K562 (cell line): ENCODE measurements around the gene EMC1. TPM values are rescaled to one million over a fixed set of nuclear protein-coding genes. Genes with fewer than 3 reads are reported as not detected.

Source experiments
- BCOR ChIP-seq: fragments of 450-650 bp; IDR thresholded peaks from 2 replicates; pipeline ENCODE4 v1.6.1; 2016
- BMI1 ChIP-seq: fragments of 150-350 bp; IDR thresholded peaks from 2 replicates; pipeline ENCODE4 v1.6.1; 2014; ENCODE audit warnings: low read length
- CBX2 ChIP-seq: fragments of 200-600 bp; sonication (generic); IDR thresholded peaks from one replicate; pipeline ENCODE4 v1.6.1; 2012; ENCODE audit warnings: mild to moderate bottlenecking, low read length, inconsistent platforms; ENCODE audit not compliant: insufficient read depth, poor library complexity, severe bottlenecking
- CREBBP ChIP-seq: IDR thresholded peaks from one replicate; pipeline ENCODE4 v1.6.1; 2012; ENCODE audit warnings: low read depth, mild to moderate bottlenecking, control low read depth, inconsistent platforms, low read length
- FOXM1 ChIP-seq, 2 experiments: fragments of 450-650 bp in 1 of 2; sonication (generic) in 1 of 2; formaldehyde crosslinking in 1 of 2; IDR thresholded peaks; 2 replicates each; pipeline versions ENCODE4 v1.6.1 to v1.9.0; 2017 to 2022; ENCODE audit warnings: low read depth in 2 of 2, mild to moderate bottlenecking in 2 of 2, missing genetic modification reagents in 1 of 2, moderate library complexity in 1 of 2
- KHSRP ChIP-seq: fragments of 450-650 bp; IDR thresholded peaks from 2 replicates; pipeline ENCODE4 v1.6.1; 2017
- MCM2 ChIP-seq: fragments of 450-650 bp; IDR thresholded peaks from 2 replicates; pipeline ENCODE4 v1.6.1; 2017; ENCODE audit warnings: low read depth, mild to moderate bottlenecking
- SETDB1 ChIP-seq: IDR thresholded peaks from one replicate; pipeline ENCODE4 v1.6.1; 2012; ENCODE audit warnings: low read length, control low read depth, inconsistent platforms
- YY1 ChIP-seq, 3 experiments: IDR thresholded peaks; 2 replicates each; pipeline ENCODE4 v1.6.1; 2011; ENCODE audit warnings: low read length in 2 of 3, mild to moderate bottlenecking in 2 of 3, moderate library complexity in 2 of 3, borderline replicate concordance in 1 of 3, control low read depth in 1 of 3, low read depth in 1 of 3; ENCODE audit not compliant: insufficient read depth in 3 of 3, insufficient replicate concordance in 2 of 3, control insufficient read depth in 1 of 3, insufficient read length in 1 of 3; ENCODE audit errors: extremely low read depth in 1 of 3
- ZNF174 ChIP-seq: fragments of 250-450 bp; sonication (Bioruptor Pico); IDR thresholded peaks from 2 replicates; pipeline ENCODE4 v1.4.0; 2020; ENCODE audit warnings: mild to moderate bottlenecking
- ZNF436 ChIP-seq: fragments of 250-450, 450-650 bp; sonication (Bioruptor Pico); formaldehyde crosslinking; IDR thresholded peaks from 2 replicates; pipeline ENCODE4 v1.7.0; 2020; ENCODE audit warnings: mild to moderate bottlenecking
- polyA plus RNA-seq, 8 experiments: library from polyadenylated mRNA; depleted of rRNA in 4 of 8; stranded (reverse) in 5 of 8; unstranded in 3 of 8; fragments of >200 nt; fragmentation: Nextera tagmentation in 2 of 8; fragmentation: Illumina TruSeq in 1 of 8; extraction: Ambion mirVana in 2 of 8; extraction: Trizol in 1 of 8; gene quantifications; 2 replicates each; pipeline versions ENCODE4 v1.2.1 to v1.2.3, GENCODE V29; 2011 to 2014; ENCODE audit warnings: inconsistent platforms in 1 of 8, missing spikeins in 1 of 8
- total RNA-seq, 7 experiments: library from RNA; depleted of rRNA in 6 of 7; stranded (reverse); fragments of >200 nt in 6 of 7; fragmentation: Illumina TruSeq in 2 of 7; extraction: Trizol in 2 of 7; gene quantifications; 2 replicates each; pipeline versions ENCODE4 v1.2.1 to v1.2.3, GENCODE V29; 2011 to 2021; ENCODE audit warnings: low replicate concordance in 1 of 7
- TF ChIP-seq, protein P1 (sequence below), 2 experiments: fragments of 450-650 bp in 1 of 2; sonication (generic) in 1 of 2; formaldehyde crosslinking in 1 of 2; IDR thresholded peaks in 1 of 2; conservative IDR thresholded peaks in 1 of 2; 2 replicates each; pipeline versions ENCODE4 v1.6.1 to v1.8.1; 2016 to 2023; ENCODE audit warnings: mild to moderate bottlenecking in 2 of 2, moderate library complexity in 2 of 2, inconsistent platforms in 1 of 2, missing genetic modification reagents in 1 of 2
- TF ChIP-seq, protein P2 (sequence below): fragments of 250-450 bp; sonication (Bioruptor Pico); IDR thresholded peaks from 2 replicates; pipeline ENCODE4 v1.8.0; 2021; ENCODE audit warnings: moderate library complexity, mild to moderate bottlenecking, inconsistent platforms
- TF ChIP-seq, protein P3 (sequence below): fragments of 450-650 bp; formaldehyde crosslinking; IDR thresholded peaks from 2 replicates; pipeline ENCODE4 v1.4.0; 2020; ENCODE audit warnings: mild to moderate bottlenecking, moderate library complexity

Gene EMC1
- total and polyA plus RNA-seq, 9 of the 15 experiments (the other 6 are each of a cell fraction or from before 2014, with no cell fraction given): 17.8 to 88.2 (median 37.4) TPM

DNA sequence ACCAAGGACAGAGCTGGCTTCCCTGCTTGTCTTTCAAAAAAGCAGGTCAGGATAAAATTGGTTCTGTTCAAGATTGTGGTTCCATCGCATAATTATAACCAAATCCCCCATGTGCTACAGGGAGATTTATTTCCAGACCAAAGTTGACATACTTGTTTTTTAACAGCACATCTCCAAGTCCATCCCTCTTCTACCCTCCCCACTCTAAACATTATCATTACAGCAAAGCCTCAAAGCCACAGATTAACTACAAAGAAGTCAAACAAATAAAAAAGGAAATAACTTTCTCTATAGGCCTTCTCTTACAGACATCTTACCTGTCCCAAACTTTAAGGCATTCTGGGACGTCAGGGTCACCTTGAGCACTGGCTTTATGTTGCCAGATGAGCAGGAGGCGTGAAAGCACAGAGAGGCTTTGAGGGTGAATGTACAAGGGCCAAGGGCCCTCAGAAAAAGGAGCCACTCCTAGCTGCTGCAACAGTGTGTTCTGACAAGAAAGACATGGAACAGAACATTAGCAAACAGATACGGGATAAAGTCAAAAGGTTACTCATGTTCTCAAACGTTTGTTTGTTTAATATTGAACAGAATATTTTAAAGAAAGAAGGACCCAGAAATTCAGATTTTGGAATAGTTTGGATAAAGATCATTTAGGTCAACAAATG, 72.5 kb downstream of the EMC1 start (continued):
- TF ChIP-seq, protein P1, sequence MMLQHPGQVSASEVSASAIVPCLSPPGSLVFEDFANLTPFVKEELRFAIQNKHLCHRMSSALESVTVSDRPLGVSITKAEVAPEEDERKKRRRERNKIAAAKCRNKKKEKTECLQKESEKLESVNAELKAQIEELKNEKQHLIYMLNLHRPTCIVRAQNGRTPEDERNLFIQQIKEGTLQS (IDR thresholded peaks at IDR 0.05): no peak
- TF ChIP-seq, protein P1 (CRISPR knock-in tag; conservative IDR thresholded peaks at IDR 0.05): no peak
- TF ChIP-seq, protein P2, sequence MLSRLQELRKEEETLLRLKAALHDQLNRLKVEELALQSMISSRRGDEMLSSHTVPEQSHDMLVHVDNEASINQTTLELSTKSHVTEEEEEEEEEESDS (CRISPR knock-in tag): no peak
- TF ChIP-seq CREBBP: no peak
- TF ChIP-seq BCOR: no peak
- TF ChIP-seq BMI1: no peak
- no peak for TF ChIP-seq SETDB1
- no peak for TF ChIP-seq ZNF174
- no peak for TF ChIP-seq FOXM1 (IDR thresholded peaks at IDR 0.05; ENCODE audit: low read depth)
- no peak for TF ChIP-seq FOXM1 (CRISPR knock-in tag; IDR thresholded peaks at IDR 0.05; ENCODE audit: low read depth)
- TF ChIP-seq, protein P3, sequence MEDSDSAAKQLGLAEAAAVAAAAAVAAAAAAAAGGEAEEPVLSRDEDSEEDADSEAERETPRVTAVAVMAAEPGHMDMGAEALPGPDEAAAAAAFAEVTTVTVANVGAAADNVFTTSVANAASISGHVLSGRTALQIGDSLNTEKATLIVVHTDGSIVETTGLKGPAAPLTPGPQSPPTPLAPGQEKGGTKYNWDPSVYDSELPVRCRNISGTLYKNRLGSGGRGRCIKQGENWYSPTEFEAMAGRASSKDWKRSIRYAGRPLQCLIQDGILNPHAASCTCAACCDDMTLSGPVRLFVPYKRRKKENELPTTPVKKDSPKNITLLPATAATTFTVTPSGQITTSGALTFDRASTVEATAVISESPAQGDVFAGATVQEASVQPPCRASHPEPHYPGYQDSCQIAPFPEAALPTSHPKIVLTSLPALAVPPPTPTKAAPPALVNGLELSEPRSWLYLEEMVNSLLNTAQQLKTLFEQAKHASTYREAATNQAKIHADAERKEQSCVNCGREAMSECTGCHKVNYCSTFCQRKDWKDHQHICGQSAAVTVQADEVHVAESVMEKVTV (CRISPR knock-in tag): no peak
- TF ChIP-seq ZNF436 (CRISPR knock-in tag): no peak
- no peak for TF ChIP-seq YY1 (IDR thresholded peaks at IDR 0.05; ENCODE audit: borderline replicate concordance in 1 of 3, control insufficient read depth in 1 of 3, extremely low read depth in 1 of 3, insufficient read depth in 3 of 3, insufficient read length in 1 of 3, insufficient replicate concordance in 2 of 3, low read depth in 1 of 3, low read length in 2 of 3)
- no peak for TF ChIP-seq KHSRP
- TF ChIP-seq MCM2: no peak
- TF ChIP-seq CBX2: no peak
- TF ChIP-seq, all 486 proteins: peak for 0
